HEK293 (cell line): ENCODE measurements around the gene PDSS1.

ENCODE experiments used
- IKZF3 ChIP-seq: fragments of 450-650 bp; IDR thresholded peaks from 2 replicates; pipeline ENCODE4 v1.5.0; 2018; ENCODE audit warnings: missing biosample characterization, mild to moderate bottlenecking, missing genetic modification characterization, moderate library complexity
- INSM2 ChIP-seq: fragments of 450-650 bp; formaldehyde crosslinking; IDR thresholded peaks from 2 replicates; pipeline ENCODE4 v1.5.1; 2016; ENCODE audit warnings: missing biosample characterization, missing genetic modification characterization
- KLF16 ChIP-seq: fragments of 450-650 bp; formaldehyde crosslinking; IDR thresholded peaks from 2 replicates; pipeline ENCODE4 v1.5.1; 2017; ENCODE audit warnings: missing biosample characterization, missing genetic modification characterization
- KLF17 ChIP-seq: fragments of 450-650 bp; formaldehyde crosslinking; IDR thresholded peaks from 2 replicates; pipeline ENCODE4 v1.5.1; 2016; ENCODE audit warnings: missing biosample characterization, missing genetic modification characterization
- KLF7 ChIP-seq: fragments of 450-650 bp; formaldehyde crosslinking; IDR thresholded peaks from 2 replicates; pipeline ENCODE4 v1.5.1; 2016; ENCODE audit warnings: missing biosample characterization, missing genetic modification characterization, borderline replicate concordance
- KLF9 ChIP-seq: fragments of 450-650 bp; formaldehyde crosslinking; IDR thresholded peaks from 2 replicates; pipeline ENCODE4 v1.5.1; 2016; ENCODE audit warnings: missing biosample characterization, missing genetic modification characterization, low read depth
- MYNN ChIP-seq: fragments of 450-650 bp; formaldehyde crosslinking; IDR thresholded peaks from 2 replicates; pipeline ENCODE4 v1.5.1; 2016; ENCODE audit warnings: missing biosample characterization, missing genetic modification characterization, borderline replicate concordance
- OVOL3 ChIP-seq: fragments of 450-650 bp; formaldehyde crosslinking; IDR thresholded peaks from 2 replicates; pipeline ENCODE4 v1.5.1; 2016; ENCODE audit warnings: missing biosample characterization, missing genetic modification characterization
- REST ChIP-seq: fragments of 450-650 bp; formaldehyde crosslinking; IDR thresholded peaks from 2 replicates; pipeline ENCODE4 v1.5.1; 2016; ENCODE audit warnings: missing biosample characterization, missing genetic modification characterization
- SP3 ChIP-seq: fragments of 450-650 bp; formaldehyde crosslinking; IDR thresholded peaks from 2 replicates; pipeline ENCODE4 v1.5.1; 2016; ENCODE audit warnings: missing biosample characterization, missing genetic modification characterization
- WT1 ChIP-seq: fragments of 450-650 bp; formaldehyde crosslinking; IDR thresholded peaks from 2 replicates; pipeline ENCODE4 v1.5.1; 2016; ENCODE audit warnings: missing biosample characterization, missing genetic modification characterization
- ZBTB17 ChIP-seq: fragments of 450-650 bp; formaldehyde crosslinking; IDR thresholded peaks from 2 replicates; pipeline ENCODE4 v1.5.1; 2016; ENCODE audit warnings: missing biosample characterization, missing genetic modification characterization
- ZBTB48 ChIP-seq: fragments of 450-650 bp; formaldehyde crosslinking; IDR thresholded peaks from 2 replicates; pipeline ENCODE4 v1.5.1; 2016; ENCODE audit warnings: missing biosample characterization, missing genetic modification characterization
- ZBTB8A ChIP-seq: fragments of 450-650 bp; formaldehyde crosslinking; IDR thresholded peaks from 2 replicates; pipeline ENCODE4 v1.5.1; 2016; ENCODE audit warnings: missing biosample characterization, missing genetic modification characterization
- ZNF121 ChIP-seq: fragments of 450-650 bp; formaldehyde crosslinking; IDR thresholded peaks from 2 replicates; pipeline ENCODE4 v1.5.1; 2016; ENCODE audit warnings: missing biosample characterization, missing genetic modification characterization
- ZNF133 ChIP-seq: fragments of 450-650 bp; formaldehyde crosslinking; IDR thresholded peaks from 2 replicates; pipeline ENCODE4 v1.5.1; 2016; ENCODE audit warnings: missing biosample characterization, missing genetic modification characterization
- ZNF18 ChIP-seq: fragments of 450-650 bp; formaldehyde crosslinking; IDR thresholded peaks from 2 replicates; pipeline ENCODE4 v1.5.1; 2016; ENCODE audit warnings: missing biosample characterization, missing genetic modification characterization
- ZNF248 ChIP-seq: fragments of 450-650 bp; formaldehyde crosslinking; IDR thresholded peaks from 2 replicates; pipeline ENCODE4 v1.5.1; 2017; ENCODE audit warnings: missing biosample characterization, missing genetic modification characterization
- ZNF341 ChIP-seq: fragments of 450-650 bp; formaldehyde crosslinking; IDR thresholded peaks from 2 replicates; pipeline ENCODE4; 2016; ENCODE audit warnings: low read depth, missing biosample characterization, missing genetic modification characterization
- ZNF449 ChIP-seq: fragments of 450-650 bp; formaldehyde crosslinking; IDR thresholded peaks from 2 replicates; pipeline ENCODE4 v1.5.1; 2017; ENCODE audit warnings: missing biosample characterization, mild to moderate bottlenecking, missing genetic modification characterization, moderate library complexity
- ZNF473 ChIP-seq: fragments of 450-650 bp; formaldehyde crosslinking; IDR thresholded peaks from 2 replicates; pipeline ENCODE4 v1.5.1; 2017; ENCODE audit warnings: missing biosample characterization, missing genetic modification characterization
- ZNF501 ChIP-seq: fragments of 450-650 bp; formaldehyde crosslinking; IDR thresholded peaks from 2 replicates; pipeline ENCODE4 v1.5.1; 2016; ENCODE audit warnings: missing biosample characterization, missing genetic modification characterization
- ZNF580 ChIP-seq: fragments of 450-650 bp; formaldehyde crosslinking; IDR thresholded peaks from 2 replicates; pipeline ENCODE4 v1.5.1; 2016; ENCODE audit warnings: missing biosample characterization, missing genetic modification characterization
- ZNF692 ChIP-seq: fragments of 450-650 bp; formaldehyde crosslinking; IDR thresholded peaks from 2 replicates; pipeline ENCODE4 v1.5.1; 2016; ENCODE audit warnings: missing biosample characterization, missing genetic modification characterization
- ZNF704 ChIP-seq: fragments of 450-650 bp; formaldehyde crosslinking; IDR thresholded peaks from 2 replicates; pipeline ENCODE4 v1.5.1; 2016; ENCODE audit warnings: missing biosample characterization, missing genetic modification characterization
- ZXDB ChIP-seq: fragments of 450-650 bp; formaldehyde crosslinking; IDR thresholded peaks from 2 replicates; pipeline ENCODE4 v1.5.1; 2016; ENCODE audit warnings: missing biosample characterization, missing genetic modification characterization

PDSS1 gene

GRCh38 chr10:26697163-26697921, at the start of gene PDSS1 (continued):
- TF ChIP-seq INSM2 (tag by site-specific recombination) = 0 out of 2 replicates have a peak, but pooled peaks have one; percentile 19
- TF ChIP-seq KLF9 (tag by site-specific recombination) = peak; percentile 21; the same call in 1 of the 2 replicates
- TF ChIP-seq ZBTB48 (tag by site-specific recombination) = no peak
- peak; percentile 91 for TF ChIP-seq SP3 (tag by site-specific recombination)
- no peak for TF ChIP-seq OVOL3 (tag by site-specific recombination)
- TF ChIP-seq ZNF501 = 0 out of 2 replicates have a peak, but pooled peaks have one; percentile 51
- 0 out of 2 replicates have a peak, but pooled peaks have one; percentile 31 for TF ChIP-seq REST (tag by site-specific recombination)
- TF ChIP-seq ZNF580 (tag by site-specific recombination) = peak; percentile 42; the same call in 1 of the 2 replicates
- peak; percentile 45; the same call in 1 of the 2 replicates for TF ChIP-seq IKZF3 (tag by site-specific recombination)
- TF ChIP-seq ZXDB (tag by site-specific recombination) = peak; percentile 83; the same call in 1 of the 2 replicates
- no peak for TF ChIP-seq ZNF121
- 0 out of 2 replicates have a peak, but pooled peaks have one; percentile 48 for TF ChIP-seq KLF7 (tag by site-specific recombination)
- no peak for TF ChIP-seq ZNF704 (tag by site-specific recombination)
- TF ChIP-seq ZNF341 (tag by site-specific recombination) = peak; percentile 65
- TF ChIP-seq ZNF18 (tag by site-specific recombination) = peak; percentile 38; the same call in 1 of the 2 replicates
- TF ChIP-seq MYNN = no peak
- TF ChIP-seq WT1 = no peak
- TF ChIP-seq ZBTB8A = 0 out of 2 replicates have a peak, but pooled peaks have one; percentile 15
- TF ChIP-seq KLF16 (tag by site-specific recombination) = peak; percentile 53; the same call in 1 of the 2 replicates
- TF ChIP-seq ZNF449 (tag by site-specific recombination) = 0 out of 2 replicates have a peak, but pooled peaks have one; percentile 19
- peak; percentile 27; the same call in 1 of the 2 replicates for TF ChIP-seq KLF17 (tag by site-specific recombination)
- peak; percentile 39; the same call in 1 of the 2 replicates for TF ChIP-seq ZNF692
- no peak for TF ChIP-seq ZNF133 (tag by site-specific recombination)
- no peak for TF ChIP-seq ZNF473 (tag by site-specific recombination)
- no peak for TF ChIP-seq ZNF248 (tag by site-specific recombination)
- TF ChIP-seq ZBTB17 = peak; percentile 67
